ENCODE data around the gene UBQLNL. TPM values are rescaled to one million over a fixed set of nuclear protein-coding genes. Genes with fewer than 3 reads are reported as not detected.

Gene UBQLNL
- total RNA-seq, result under 0.01 TPM in 1 of 2 replicates, not detected in the other

GRCh38 chr11:5516599-5516998 lies at the start of gene UBQLNL:
Gene UBQLNL (minus strand): TSS chr11:5516699. CDS start chr11:5516441, 258 bp downstream.

GRCh38 chr11:5548440-5548839 lies 31.9 kb upstream of the UBQLNL start, which contains the start of gene OR52H1:
Gene OR52H1 (minus strand): TSS chr11:5548540. CDS start chr11:5545505, 3,035 bp downstream.

GRCh38 chr11:5509803-5510202 lies 6.7 kb downstream of the UBQLNL start, which contains the start of gene UBQLN3:
Gene UBQLN3 (minus strand): TSS chr11:5509957. CDS start chr11:5509558, 399 bp downstream.

GRCh38 chr11:5488385-5488784 lies 28.1 kb downstream of the UBQLNL start, which contains the start of gene OR52D1:
Gene OR52D1 (plus strand): TSS chr11:5488685. CDS start chr11:5488707, 22 bp downstream.

Other genes starting within 250 kb of the UBQLNL start
- gene HBE1, start 246.8 kb downstream of the UBQLNL start, total RNA-seq, result not detected in 2 replicates
- not detected in 2 replicates for gene OR51B4, start 214.8 kb downstream of the UBQLNL start, total RNA-seq
- gene OR51B2, start 192.4 kb downstream of the UBQLNL start, total RNA-seq, result 0.28 TPM in 1 of 2 replicates, not detected in the other
- gene OR51B5, start 173.2 kb downstream of the UBQLNL start, total RNA-seq, result 0.28 TPM in 1 of 2 replicates, not detected in the other
- not detected in 2 replicates for gene OR51B6, start 165.2 kb downstream of the UBQLNL start, total RNA-seq
- gene OR51M1, start 132.9 kb downstream of the UBQLNL start, total RNA-seq, result not detected in 2 replicates
- not detected in 2 replicates for gene OR51Q1, start 94.6 kb downstream of the UBQLNL start, total RNA-seq
- gene OR51I1, start 75.2 kb downstream of the UBQLNL start, total RNA-seq, result 0.28 TPM in 1 of 2 replicates, not detected in the other
- not detected in 2 replicates for gene OR51I2, start 67.4 kb downstream of the UBQLNL start, total RNA-seq
- not detected in 2 replicates for gene OR52D1, start 28.0 kb downstream of the UBQLNL start, total RNA-seq
- not detected in 2 replicates for gene UBQLN3, start 6.7 kb downstream of the UBQLNL start, total RNA-seq
- 0.19 and 0.56 TPM in 2 replicates for gene OR52H1, start 31.8 kb upstream of the UBQLNL start, total RNA-seq
- not detected in 2 replicates for gene OR52B6, start 64.2 kb upstream of the UBQLNL start, total RNA-seq
- 2.8 and 5.2 TPM in 2 replicates for gene TRIM6, start 79.9 kb upstream of the UBQLNL start, total RNA-seq
- 8.6 and 13.2 TPM in 2 replicates for gene TRIM34, start 108.3 kb upstream of the UBQLNL start, total RNA-seq
- 42.2 and 49.3 TPM in 2 replicates for gene TRIM5, start 168.4 kb upstream of the UBQLNL start, total RNA-seq
- gene TRIM22, start 173.1 kb upstream of the UBQLNL start, total RNA-seq, result 68.2 and 177 TPM in 2 replicates
- gene OR56B1, start 219.7 kb upstream of the UBQLNL start, total RNA-seq, result not detected in 2 replicates
- gene OR52N4, start 237.5 kb upstream of the UBQLNL start, total RNA-seq, result not detected in 2 replicates

Measured in regular cardiac myocyte (primary cell).